ENCODE data around the gene FUT8.

GRCh38 chr14:65770681-65771080, 358.2 kb downstream of the FUT8 start:
- TF ChIP-seq EZH2 (IDR thresholded peaks at IDR 0.05; ENCODE audit: borderline replicate concordance, low read length) = no peak
- TF ChIP-seq, protein P1, sequence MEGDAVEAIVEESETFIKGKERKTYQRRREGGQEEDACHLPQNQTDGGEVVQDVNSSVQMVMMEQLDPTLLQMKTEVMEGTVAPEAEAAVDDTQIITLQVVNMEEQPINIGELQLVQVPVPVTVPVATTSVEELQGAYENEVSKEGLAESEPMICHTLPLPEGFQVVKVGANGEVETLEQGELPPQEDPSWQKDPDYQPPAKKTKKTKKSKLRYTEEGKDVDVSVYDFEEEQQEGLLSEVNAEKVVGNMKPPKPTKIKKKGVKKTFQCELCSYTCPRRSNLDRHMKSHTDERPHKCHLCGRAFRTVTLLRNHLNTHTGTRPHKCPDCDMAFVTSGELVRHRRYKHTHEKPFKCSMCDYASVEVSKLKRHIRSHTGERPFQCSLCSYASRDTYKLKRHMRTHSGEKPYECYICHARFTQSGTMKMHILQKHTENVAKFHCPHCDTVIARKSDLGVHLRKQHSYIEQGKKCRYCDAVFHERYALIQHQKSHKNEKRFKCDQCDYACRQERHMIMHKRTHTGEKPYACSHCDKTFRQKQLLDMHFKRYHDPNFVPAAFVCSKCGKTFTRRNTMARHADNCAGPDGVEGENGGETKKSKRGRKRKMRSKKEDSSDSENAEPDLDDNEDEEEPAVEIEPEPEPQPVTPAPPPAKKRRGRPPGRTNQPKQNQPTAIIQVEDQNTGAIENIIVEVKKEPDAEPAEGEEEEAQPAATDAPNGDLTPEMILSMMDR (conservative IDR thresholded peaks at IDR 0.05 in 1 of 2, IDR thresholded peaks at IDR 0.05 in 1 of 2; ENCODE audit: extremely low read depth in 1 of 2, insufficient read depth in 1 of 2, low read depth in 1 of 2, low read length in 2 of 2) = no peak

Data from mammary epithelial cell (primary cell).